Activated CD8-positive, alpha-beta memory T cell treated with anti-CD3 and anti-CD28 coated beads, Interleukin-2, amount 50 U/mL, for 48 hours (primary cell): ENCODE measurements around the gene MDFIC.

Source experiments
- DNase-seq: peaks from one replicate; pipeline ENCODE4 v3.0.0-alpha.2; 2020

MDFIC gene

DNA sequence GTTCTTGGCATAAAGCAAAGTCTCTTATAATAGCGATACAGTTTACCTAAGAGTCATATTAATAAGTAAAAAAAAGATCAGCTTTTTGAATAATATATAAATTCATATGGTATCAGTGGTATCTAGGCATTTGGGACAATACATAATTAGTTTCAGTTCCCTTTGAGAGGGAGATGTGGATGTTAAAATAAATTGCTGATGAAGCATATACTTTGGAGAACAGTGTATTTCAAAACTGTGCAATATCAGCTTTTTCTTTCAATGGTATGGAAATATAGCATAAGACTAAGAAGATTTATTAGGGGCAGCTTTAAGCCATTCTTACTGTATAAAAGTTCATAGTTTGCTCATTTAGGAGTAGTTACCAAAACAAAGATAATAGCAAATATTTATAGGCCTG is 35.5 kb downstream of the MDFIC start:
- DNase-seq = no peak

DNA sequence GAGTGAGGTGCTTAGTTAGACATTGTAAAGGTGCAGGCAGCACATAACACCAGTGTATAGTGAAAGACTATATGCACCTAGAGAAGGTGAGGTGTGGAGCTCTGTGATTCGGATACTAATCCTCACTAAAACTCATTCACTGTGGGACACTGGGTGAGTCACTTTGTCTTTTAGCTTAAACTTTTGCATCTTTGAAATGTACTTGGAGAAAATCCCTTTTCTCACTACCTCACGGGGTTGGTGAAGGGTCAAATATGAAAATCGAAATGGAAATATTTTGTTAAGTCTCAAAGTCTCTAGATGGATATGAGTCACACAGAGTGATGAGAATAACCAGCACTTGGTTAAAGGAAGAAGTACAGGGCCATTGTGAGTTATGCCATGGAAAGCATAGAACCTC is 38.0 kb downstream of the MDFIC start:
- DNase-seq = no peak

DNA sequence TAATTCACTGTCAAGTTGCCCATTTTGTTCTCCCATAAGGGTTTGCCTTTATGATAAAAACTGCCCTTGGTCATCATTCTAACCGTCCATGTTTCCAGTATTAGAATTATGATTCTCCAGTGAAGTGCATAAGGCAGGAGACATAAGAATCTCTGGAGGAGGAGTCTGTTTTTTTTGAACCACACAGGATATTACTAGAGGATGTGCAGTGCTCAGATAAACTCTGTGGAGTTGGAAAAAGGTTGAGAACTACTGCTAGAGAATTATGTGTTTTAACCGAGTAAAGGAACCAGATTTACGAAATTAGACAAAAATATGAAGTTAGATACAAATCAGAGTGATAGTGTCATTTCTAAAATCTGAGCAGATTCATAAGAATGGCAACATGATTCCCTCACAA is 40.5 kb downstream of the MDFIC start:
- no peak for DNase-seq

DNA sequence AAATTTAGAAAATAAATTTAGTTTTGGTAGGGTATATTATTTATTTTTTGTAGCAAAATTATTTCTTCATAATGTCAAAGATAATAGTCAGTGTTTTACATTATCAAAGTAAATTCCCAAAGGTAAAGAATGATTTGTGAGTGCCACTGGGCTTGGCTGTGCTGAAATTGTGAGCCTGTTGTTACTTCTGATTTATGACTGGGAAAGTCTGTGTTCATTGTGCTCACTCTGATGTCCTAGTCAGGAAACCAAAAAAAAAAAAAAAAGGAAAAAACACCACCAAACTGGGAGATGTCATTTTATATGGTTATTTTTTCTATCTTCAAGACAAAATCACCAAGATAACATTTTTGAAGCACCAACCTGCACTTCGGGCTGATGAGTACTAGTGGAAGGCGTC is 44.3 kb downstream of the MDFIC start:
- DNase-seq = no peak

DNA sequence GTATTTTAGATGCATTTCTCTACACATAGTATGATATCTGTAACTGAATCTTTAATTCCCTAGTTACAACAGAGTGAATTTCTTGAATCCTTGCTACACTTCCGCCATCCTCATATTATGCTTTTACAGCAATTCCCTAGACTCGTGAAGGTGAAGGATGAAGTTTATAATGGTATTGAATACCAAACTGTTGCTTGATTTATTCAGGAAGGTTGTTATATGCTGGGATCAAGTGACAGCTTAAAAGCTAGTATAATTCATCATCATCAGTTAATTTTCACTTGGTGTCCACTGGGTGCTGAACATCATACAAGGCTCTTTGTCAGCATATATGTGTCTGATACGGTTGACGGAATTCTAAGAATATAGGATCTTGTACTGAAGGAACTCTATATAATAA is 47.2 kb downstream of the MDFIC start:
- DNase-seq = no peak

DNA sequence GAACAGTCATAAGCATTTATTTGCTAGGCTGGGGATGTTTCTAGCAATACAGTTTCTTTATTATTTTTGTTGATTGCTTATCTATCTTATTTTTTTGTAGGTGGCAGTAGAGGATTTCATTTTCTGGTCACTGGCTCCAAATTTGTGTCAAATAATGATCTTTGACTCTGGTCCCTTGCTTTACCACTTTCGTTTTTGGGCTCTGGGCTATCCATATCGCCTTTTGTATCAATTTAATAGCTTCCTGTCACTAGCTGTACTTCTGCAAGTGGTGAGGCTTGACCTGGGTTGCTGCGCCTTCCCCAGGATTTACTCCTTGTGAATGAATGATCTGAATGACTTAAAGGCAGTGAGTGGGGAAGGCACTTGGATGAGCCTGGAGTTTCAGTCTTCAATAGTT is 48.4 kb downstream of the MDFIC start:
- no peak for DNase-seq

DNA sequence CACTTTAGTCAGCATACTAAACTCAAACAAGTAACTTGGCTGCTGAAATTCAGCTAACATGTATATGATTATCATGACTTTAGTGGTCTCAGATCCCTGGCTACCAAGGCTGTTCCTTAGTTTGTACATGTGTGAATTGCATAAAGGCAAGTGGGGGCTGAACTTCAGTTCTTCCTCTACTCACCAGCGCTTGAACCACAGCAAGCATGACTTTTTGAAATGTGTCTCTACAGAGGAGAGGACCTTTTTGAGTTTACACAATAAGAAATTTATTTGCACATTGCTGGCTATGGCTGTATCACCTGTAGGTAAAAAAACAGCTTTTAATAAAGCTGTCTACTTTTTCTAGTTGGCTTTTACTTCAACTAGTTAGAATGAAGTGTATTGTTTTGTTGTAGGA is 48.8 kb downstream of the MDFIC start:
- no peak for DNase-seq

DNA sequence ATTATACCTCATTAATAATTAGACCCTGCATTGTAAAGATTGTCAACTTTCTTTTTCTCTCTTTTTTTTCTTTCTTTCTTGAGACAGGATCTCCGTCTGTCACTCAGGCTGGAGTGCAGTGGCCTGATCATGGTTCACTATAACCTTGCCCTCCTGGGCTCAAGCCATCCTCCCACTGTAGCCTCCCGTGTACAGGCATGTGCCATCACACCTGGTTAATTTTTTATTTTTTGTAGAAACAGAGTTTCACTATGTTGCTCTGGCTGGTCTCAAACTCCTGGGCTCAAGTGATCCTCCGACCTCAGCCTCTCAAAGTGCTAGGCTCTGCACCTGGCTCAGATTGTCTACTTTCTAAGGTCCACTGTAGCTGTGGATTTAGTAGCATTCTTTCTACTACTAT is 50.7 kb downstream of the MDFIC start:
- DNase-seq = no peak

DNA sequence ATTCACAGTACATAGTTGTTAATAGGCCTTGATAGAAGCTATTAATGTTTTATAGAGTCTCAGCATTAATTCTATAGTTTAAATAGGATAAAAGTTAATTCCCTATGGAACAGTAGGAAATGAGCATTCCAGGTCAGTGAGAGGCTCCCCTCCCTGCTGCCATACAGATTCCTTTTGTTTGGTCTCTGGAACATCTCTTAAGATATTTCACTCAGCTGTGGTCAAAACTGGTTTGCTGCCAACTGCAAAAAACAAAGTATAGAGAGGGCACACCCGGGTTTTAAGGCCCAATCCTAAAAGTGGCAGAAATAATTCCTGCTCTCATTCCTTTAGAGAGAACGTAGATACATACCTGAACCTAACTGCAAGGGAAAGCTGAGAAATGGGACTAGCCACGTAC is 51.3 kb downstream of the MDFIC start:
- no peak for DNase-seq

DNA sequence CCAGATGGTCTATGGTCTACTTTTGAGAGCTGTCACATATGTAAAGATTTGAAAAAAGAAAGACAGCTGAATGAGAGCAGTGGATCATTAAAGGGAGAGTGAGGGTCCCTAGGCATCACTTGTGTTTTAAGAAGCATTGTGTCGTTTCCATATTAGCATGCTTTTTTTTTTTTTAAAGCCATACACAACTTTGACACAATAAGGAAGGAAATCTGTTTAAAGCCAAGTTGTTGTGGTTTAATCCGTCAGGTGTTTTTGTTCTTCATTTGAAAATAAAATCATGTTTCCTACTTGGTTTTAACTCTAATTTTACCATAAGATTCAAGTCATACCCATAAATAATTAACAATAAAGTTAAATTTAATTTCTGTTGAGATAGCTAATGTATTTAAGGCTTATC is 53.5 kb downstream of the MDFIC start:
- DNase-seq = no peak

DNA sequence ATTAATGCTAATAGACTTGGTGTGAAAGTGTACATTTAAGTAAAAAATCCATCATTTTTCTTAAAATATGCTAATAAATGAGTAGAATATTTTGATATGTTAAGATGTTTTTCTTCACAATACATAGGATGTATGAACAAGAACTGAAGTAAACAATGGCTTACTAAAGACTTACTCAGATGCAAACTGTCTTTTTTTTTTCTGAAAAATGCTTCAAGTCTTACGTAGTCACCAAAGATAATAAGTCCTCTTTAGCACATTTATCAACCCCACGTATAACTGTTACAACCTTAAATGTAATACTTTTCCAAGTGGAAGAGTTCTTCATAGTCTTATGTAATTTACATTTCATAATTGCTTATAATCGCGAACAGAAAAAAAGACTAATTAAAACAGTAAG is 54.8 kb downstream of the MDFIC start:
- DNase-seq = no peak

DNA sequence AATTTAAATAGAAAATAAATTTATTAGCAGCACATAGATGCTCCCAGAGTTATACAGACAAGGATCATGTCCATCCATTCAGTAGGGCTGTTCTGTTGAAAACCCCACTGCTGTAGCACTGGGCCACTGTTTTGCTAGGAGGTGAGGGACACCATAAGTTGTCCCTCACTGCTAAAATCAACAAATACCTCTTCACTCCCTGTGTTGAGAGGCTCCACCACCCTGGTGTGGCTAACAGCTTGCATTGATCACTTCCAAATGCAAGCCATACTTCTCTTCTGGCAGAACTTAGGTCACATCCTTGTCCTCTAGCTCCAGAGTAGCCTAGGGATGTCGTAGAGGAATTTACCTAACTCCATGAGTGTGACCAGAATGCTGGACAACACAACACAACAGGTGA is 55.4 kb downstream of the MDFIC start:
- DNase-seq = no peak

DNA sequence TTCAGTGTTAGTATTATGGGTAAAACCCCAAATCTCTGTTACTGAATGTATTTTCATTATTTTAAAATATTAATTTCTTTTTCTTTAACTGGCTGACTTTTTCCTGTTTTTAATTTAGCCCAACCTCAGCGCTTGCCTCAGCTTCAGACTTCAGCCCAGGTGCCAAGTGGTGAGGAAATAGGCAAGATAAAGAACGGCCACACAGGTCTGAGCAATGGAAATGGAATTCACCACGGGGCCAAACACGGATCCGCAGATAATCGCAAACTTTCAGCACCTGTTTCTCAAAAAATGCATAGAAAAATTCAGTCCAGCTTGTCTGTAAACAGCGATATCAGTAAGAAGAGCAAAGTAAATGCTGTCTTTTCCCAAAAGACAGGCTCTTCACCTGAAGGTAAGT is 57.5 kb downstream of the MDFIC start:
- no peak for DNase-seq

DNA sequence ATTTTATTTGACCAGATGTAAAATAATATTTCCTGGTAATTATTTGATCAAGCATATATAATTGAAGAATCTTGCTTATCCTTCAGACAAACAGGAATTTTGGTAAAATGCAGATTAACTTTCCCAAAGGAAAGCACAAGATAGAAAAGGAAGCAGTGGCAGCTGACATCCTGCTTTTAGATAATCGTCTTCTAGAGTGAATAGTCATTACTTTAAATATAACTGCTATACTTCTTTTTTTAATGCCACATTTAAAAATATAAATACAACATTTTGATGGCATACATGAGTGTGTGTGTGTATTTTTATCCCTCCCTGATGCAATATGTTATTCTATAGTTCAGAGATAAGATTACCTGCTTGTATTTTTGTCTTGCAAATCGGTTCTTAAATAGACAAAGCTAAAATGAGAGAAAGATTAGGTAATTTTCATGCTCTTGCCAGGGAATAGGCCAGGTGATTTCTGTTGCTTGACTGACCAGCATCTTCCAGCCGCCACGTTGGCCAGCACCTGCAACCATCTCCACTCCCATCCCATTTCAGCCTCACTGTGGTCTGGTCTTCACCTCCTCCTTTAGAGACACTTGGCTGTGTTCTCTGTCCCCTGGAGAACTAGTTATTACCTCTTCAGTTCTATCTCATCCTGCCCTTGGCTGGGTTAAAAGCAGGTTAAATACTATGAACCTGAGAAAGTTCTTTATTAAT is 58.1 kb downstream of the MDFIC start:
- no peak for DNase-seq

DNA sequence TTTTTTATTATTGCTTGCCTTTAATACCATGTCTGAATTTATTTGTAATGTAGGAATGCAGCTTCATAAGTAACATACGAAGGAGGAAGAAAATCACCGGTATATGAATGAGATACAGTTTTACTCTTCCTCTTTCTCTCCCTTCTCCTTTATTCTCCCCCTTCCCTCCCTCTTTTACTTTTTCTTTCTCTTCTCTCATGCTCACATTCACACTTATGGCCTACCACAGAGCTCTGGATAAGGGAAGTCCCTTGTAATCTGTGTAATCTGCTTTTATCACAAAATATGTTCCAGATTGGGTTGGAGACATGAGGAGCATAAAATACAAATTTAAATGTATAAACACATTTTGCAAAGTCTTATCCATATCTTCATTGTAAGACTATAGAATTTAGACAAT is 59.4 kb downstream of the MDFIC start:
- no peak for DNase-seq

DNA sequence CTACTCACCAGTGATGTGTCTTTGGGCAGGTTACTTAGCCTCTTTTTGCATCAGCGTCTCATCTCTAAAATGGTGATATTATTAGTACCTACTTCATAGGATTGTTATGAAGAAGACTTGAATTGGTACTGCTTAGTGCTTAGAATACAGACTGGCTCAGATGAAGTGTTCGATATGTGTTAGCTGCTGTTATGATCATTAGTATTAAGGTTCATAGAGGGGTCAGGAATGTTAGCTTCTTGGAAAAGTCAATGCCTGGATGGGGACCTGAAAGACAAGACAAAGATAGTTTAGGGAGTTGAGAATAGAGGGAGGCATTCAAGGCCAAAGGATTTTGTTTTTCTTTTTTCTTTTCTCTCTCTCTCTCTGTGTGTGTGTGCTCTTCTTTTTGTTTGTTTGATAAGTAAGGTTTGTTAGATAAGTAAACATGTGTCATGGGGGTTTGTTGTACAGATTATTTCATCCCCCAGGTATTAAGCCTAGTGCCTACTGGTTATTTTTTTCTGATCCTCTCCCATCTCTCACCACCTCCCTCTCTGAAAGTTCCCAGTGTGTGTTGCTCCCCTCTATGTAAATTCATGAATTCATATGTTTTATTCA is 63.3 kb downstream of the MDFIC start:
- DNase-seq = no peak

DNA sequence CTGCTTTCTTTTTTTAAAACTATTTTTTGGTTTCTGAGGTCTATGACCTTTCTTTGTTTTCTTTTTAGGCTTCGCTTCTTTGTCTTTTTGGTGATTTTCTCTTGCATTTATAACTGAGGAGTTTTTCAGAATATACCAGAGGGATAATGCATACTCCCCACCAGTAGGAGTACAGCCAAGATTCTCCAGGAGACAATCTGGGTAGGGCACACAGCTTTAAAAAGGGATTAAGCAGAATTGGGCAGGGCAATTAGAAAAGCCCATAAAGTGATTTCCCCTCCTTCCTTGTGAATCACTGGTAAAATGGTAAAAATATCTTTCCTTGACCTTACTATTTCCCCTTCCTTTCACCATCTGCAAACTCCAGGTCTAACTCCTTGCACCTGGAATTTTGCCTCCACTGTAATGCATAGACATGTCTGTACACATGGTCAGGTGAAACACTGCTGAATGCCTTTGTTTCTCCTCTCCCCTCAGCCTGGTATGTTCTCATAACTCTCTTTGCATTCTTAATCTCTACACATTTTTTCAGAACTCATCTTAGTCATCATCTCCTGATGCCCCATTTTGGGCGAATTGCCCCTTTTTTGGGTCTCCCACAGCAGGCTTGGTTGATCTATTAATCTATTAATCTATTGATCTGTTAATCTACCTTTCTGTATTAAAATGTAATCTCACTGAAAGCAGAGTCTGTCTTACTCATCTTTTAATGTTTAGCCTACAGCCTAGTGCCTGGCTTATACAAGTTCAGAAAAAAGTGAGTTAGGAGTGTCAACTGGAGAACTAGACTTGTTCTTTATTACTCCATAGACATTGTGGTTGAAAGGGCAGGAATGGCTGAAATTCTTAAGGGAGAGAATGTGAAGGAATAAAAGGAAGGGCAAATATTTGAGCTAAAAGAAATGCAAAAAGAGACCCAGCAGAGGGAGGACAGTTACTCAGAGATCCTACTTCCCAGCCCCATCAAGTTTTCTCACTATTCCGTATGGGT is 64.6 kb downstream of the MDFIC start:
- no peak for DNase-seq

DNA sequence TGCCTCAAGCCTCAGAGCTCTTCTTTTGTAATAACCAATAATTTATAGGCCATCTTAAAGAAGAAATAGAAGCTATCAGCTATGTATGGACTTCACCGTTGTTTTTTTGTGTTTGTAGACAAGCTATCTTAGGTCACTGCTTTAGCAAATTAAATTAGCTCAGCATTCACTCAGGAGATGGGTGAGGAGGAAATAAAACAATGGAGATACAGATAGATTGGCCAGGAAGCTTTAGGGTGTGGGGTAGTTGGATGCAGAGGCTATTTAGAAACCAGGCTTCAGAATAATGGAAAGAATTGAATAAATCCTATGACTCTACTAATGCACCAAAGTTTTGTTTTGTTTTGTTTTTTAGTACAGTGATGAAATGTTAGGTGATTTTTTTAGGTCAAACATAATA is 66.1 kb downstream of the MDFIC start:
- DNase-seq = no peak

DNA sequence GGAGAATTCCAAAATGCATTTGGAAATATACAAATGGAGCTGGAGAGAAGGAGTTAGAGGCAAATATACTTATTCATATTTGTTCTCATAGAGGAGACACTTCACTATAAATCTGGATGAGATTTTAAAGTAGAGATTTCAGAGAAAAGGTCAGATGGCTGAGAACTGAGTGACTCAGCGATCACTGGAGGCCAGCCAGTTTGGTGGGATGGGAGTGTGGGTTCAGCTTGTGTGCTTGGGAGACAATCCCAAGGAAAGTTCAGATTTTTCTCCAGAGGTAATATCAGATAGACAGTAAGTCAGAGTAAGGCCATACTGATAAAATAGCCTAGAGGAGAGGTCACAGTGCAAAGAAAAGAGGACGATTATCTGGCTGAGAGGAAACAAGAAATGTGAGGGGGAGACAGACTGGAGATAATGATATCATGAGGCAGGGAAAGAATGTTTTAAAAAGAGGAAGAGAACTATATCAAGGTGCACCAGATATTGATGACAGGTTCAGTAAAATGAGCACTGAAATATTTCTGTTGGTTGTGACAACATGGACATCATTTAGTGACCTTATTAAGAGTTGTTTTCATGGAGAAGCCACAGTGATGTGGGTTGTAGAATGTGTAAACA is 67.0 kb downstream of the MDFIC start:
- no peak for DNase-seq

DNA sequence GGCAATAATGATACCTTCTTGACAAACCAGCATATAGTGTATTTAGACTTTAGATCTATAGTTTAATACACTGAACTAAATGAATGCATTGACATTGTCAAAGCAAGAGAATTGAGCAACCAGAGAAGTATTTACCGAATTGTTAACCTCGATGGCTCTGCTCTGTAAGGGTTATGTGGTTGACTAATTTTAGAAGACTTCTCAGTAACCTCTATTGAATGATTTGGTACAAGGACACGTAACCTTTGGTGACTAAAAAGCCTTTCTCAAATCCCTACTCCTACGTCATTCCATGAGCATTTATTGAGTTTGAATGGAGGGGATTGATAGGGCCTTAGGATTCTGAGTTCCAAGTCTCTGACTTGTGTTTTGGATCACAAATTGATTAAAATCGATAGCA is 67.6 kb downstream of the MDFIC start:
- DNase-seq = no peak

DNA sequence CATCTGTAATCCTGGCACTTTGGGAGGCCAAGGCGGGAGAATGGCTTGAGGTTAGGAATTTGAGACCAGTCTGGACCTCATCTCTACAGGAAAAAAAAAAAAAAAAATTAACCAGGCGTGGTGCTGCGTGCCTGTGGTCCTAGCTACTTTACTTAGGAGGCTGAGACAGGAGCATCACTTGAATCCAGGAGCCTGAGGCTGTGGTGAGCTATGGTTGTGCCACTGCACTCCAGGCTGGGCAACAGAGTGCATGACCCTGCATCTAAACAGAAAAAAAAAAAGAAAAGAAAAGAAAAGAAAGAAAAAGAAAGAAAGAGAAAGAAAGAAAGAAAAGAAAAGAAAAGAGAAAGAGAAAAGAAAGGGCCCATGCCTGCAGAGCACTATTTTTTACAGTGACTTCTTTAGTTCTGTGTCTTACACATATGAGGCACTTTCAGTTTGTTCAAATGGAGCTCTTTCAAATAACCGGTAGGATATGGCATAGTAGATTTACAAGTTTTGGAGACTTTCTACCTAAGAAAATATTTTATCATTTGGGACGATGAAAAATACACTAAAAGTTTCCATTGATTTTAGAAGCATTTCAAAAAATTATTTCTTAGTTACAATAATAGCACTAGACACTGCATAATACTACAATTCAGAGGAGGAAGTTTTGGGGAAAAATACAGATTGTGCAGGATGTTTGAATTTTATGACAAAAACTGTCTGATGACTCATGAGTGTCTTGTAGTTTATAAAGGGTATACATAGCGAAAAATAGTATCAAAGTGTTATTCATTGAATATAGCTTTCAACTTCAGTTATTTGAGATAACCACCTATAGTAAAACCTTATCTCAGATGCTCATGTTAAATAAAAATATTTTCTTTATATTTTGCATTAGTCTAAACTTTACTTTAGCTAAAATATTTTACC is 75.9 kb downstream of the MDFIC start:
- no peak for DNase-seq

DNA sequence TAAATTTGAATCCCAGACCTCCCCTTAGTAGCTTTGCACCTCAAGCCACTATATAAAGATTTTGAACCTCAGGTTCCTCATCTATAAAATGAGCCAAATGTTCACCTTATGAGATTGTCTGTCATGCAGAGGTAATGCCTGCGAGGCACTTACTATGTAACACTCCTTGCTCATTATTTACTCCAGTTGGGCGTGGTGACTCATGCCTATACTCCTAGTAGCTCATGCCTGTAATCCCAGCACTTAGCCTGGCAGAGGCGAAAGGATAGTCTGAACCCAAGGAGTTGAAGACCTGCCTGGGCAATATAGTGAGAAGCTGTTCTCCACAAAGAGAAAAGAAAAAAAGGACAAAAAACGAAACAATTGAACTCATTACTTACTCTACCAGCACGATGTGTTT is 82.2 kb downstream of the MDFIC start:
- no peak for DNase-seq
